Measurements from ENCODE around the gene MIS12. TPM values are rescaled to one million over a fixed set of nuclear protein-coding genes. Genes with fewer than 3 reads are reported as not detected.

Gene MIS12
- total and polyA plus RNA-seq, 2 of the 13 experiments (the other 11 are each of a cell fraction or from before 2014, with no cell fraction given): 13.4 to 28.0 TPM

DNA sequence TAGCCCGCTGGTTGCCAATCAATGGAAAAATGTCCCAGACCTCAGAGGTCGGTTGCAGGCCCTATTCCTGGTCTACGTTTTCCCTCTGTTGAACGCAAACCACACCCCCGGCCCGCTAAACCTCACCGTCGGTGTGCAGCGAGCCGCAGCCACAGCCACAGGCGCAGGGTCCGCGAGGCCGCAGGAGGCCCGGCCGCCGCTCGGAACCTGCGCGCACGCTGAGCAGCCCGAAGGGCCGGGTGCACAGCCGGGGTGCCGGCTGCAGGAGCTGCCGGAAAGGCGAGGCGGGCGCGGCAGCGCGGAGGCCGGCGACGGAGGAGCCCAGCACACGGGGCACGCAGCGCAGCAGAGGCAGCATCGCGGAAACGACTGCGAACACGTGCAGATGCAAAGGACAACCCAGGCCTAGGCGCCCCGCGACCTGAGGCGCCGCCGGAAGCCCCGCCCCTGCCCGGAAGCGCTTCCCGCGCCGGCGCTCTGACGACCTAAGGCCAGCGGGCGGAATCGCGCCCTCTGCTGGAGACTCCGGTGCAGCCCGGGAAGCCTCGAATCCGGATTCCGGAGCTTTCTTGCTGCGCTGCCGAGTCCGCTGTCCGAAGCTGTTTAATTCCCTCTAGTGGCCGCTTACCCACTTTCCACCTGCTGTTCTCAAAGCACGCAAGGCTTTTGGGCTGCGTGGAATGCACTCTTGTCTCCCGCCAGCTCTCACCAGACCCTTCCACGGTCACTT, 47.5 kb upstream of the MIS12 start, which contains the start of gene C1QBP (continued):
- TF ChIP-seq, protein P1, sequence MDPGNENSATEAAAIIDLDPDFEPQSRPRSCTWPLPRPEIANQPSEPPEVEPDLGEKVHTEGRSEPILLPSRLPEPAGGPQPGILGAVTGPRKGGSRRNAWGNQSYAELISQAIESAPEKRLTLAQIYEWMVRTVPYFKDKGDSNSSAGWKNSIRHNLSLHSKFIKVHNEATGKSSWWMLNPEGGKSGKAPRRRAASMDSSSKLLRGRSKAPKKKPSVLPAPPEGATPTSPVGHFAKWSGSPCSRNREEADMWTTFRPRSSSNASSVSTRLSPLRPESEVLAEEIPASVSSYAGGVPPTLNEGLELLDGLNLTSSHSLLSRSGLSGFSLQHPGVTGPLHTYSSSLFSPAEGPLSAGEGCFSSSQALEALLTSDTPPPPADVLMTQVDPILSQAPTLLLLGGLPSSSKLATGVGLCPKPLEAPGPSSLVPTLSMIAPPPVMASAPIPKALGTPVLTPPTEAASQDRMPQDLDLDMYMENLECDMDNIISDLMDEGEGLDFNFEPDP (CRISPR knock-in tag; conservative IDR thresholded peaks at IDR 0.05): no peak
- TF ChIP-seq REPIN1 (CRISPR knock-in tag; IDR thresholded peaks at IDR 0.05; ENCODE audit: borderline replicate concordance, low read depth): peak; percentile 76
- TF ChIP-seq ZNF780A (CRISPR knock-in tag; IDR thresholded peaks at IDR 0.05): no peak; the same call in 1 of the 2 replicates
- peak; percentile 70; the same call in 1 of the 2 replicates for TF ChIP-seq TMF1 (CRISPR knock-in tag; IDR thresholded peaks at IDR 0.05; ENCODE audit: low read depth)
- 0 out of 2 replicates have a peak, but pooled peaks have one; percentile 58 for TF ChIP-seq STAT5B (CRISPR knock-in tag; IDR thresholded peaks at IDR 0.05)
- TF ChIP-seq GLMP (CRISPR knock-in tag; IDR thresholded peaks at IDR 0.05; ENCODE audit: borderline replicate concordance): no peak
- peak; percentile 97 for TF ChIP-seq KDM5B (CRISPR knock-in tag; IDR thresholded peaks at IDR 0.05; ENCODE audit: borderline replicate concordance)
- no peak for TF ChIP-seq HNF4G (IDR thresholded peaks at IDR 0.05; ENCODE audit: borderline replicate concordance, low read depth, low read length)
- TF ChIP-seq HNF4G (CRISPR knock-in tag; IDR thresholded peaks at IDR 0.05; ENCODE audit: borderline replicate concordance, low read depth): peak; percentile 68
- TF ChIP-seq SKI (IDR thresholded peaks at IDR 0.05; ENCODE audit: partially characterized antibody): peak; percentile 28
- TF ChIP-seq SMAD9 (CRISPR knock-in tag; IDR thresholded peaks at IDR 0.05): no peak
- no peak for TF ChIP-seq ZFP41 (CRISPR knock-in tag; IDR thresholded peaks at IDR 0.05; ENCODE audit: borderline replicate concordance)
- peak; percentile 88 for TF ChIP-seq TFDP2 (CRISPR knock-in tag; IDR thresholded peaks at IDR 0.05)
- TF ChIP-seq IRF9 (CRISPR knock-in tag; IDR thresholded peaks at IDR 0.05; ENCODE audit: borderline replicate concordance): peak; percentile 95; the same call in 1 of the 2 replicates
- TF ChIP-seq ISX (CRISPR knock-in tag; conservative IDR thresholded peaks at IDR 0.05): peak; percentile 93
- TF ChIP-seq NCOA1 (CRISPR knock-in tag; IDR thresholded peaks at IDR 0.05): no peak
- peak; percentile 92 for TF ChIP-seq NR2C2 (CRISPR knock-in tag; IDR thresholded peaks at IDR 0.05; ENCODE audit: borderline replicate concordance)
- no peak for TF ChIP-seq ZNF484 (CRISPR knock-in tag; IDR thresholded peaks at IDR 0.05; ENCODE audit: borderline replicate concordance, low read depth)
- TF ChIP-seq, protein P2, sequence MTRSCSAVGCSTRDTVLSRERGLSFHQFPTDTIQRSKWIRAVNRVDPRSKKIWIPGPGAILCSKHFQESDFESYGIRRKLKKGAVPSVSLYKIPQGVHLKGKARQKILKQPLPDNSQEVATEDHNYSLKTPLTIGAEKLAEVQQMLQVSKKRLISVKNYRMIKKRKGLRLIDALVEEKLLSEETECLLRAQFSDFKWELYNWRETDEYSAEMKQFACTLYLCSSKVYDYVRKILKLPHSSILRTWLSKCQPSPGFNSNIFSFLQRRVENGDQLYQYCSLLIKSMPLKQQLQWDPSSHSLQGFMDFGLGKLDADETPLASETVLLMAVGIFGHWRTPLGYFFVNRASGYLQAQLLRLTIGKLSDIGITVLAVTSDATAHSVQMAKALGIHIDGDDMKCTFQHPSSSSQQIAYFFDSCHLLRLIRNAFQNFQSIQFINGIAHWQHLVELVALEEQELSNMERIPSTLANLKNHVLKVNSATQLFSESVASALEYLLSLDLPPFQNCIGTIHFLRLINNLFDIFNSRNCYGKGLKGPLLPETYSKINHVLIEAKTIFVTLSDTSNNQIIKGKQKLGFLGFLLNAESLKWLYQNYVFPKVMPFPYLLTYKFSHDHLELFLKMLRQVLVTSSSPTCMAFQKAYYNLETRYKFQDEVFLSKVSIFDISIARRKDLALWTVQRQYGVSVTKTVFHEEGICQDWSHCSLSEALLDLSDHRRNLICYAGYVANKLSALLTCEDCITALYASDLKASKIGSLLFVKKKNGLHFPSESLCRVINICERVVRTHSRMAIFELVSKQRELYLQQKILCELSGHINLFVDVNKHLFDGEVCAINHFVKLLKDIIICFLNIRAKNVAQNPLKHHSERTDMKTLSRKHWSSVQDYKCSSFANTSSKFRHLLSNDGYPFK (CRISPR knock-in tag; IDR thresholded peaks at IDR 0.05; ENCODE audit: borderline replicate concordance): peak; percentile 64; the same call in 1 of the 2 replicates
- no peak for TF ChIP-seq SYNCRIP (IDR thresholded peaks at IDR 0.05; ENCODE audit: insufficient read depth, low read depth, low read length)
- TF ChIP-seq TOE1 (CRISPR knock-in tag; IDR thresholded peaks at IDR 0.05): no peak

All from HepG2 (cell line).